MCF 10A (cell line): ENCODE data around the gene ETFDH. TPM values are rescaled to one million over a fixed set of nuclear protein-coding genes. Genes with fewer than 3 reads are reported as not detected.

ENCODE experiments used
- BruUV-seq: library from RNA; stranded (reverse); fragments of 400-500 nt; replicated peaks from 2 replicates; lab custom pipeline; 2021; lab: Mats Ljungman, UMichigan
- CTCF ChIA-PET: fragments of 300-600 bp; sonication (Branson Sonifier 250); formaldehyde crosslinking; extraction: SDS; loops from one replicate; lab custom pipeline; 2021; ENCODE audit warnings: antibody characterized with exemption, inconsistent platforms; lab: Yijun Ruan, JAX
- POLR2A ChIA-PET: fragments of 300-600, 350-650 bp; sonication (Branson Sonifier 250); formaldehyde crosslinking; extraction: SDS; loops from one replicate; lab custom pipeline; 2020; ENCODE audit warnings: antibody characterized with exemption, inconsistent platforms; lab: Yijun Ruan, JAX
- DNase-seq: peaks from one replicate; pipeline ENCODE4 v3.0.0-alpha.2; 2018; ENCODE audit not compliant: unreplicated experiment
- H3K27ac Mint-ChIP-seq: one replicate; pipeline ENCODE4 v1.8.0; 2022; ENCODE audit warnings: mild to moderate bottlenecking, low read depth, mixed read lengths; ENCODE audit not compliant: unreplicated experiment
- H3K27me3 Mint-ChIP-seq: one replicate; pipeline ENCODE4 v1.8.0; 2022; ENCODE audit warnings: mixed read lengths; ENCODE audit not compliant: insufficient read depth, unreplicated experiment
- H3K36me3 Mint-ChIP-seq: one replicate; pipeline ENCODE4 v1.8.0; 2022; ENCODE audit warnings: mild to moderate bottlenecking, moderate library complexity, mixed read lengths; ENCODE audit not compliant: insufficient read depth, unreplicated experiment
- H3K4me1 Mint-ChIP-seq: one replicate; pipeline ENCODE4 v1.8.0; 2022; ENCODE audit warnings: mixed read lengths; ENCODE audit not compliant: insufficient read depth, unreplicated experiment
- H3K4me3 Mint-ChIP-seq: one replicate; pipeline ENCODE4 v1.8.0; 2022; ENCODE audit warnings: mild to moderate bottlenecking, moderate library complexity, mixed read lengths; ENCODE audit not compliant: unreplicated experiment
- H3K9me3 Mint-ChIP-seq: one replicate; pipeline ENCODE4 v1.8.0; 2022; ENCODE audit warnings: mixed read lengths; ENCODE audit not compliant: unreplicated experiment
- CTCF ChIP-seq: fragments of 200-600 bp; IDR thresholded peaks from one replicate; pipeline ENCODE4 v1.8.0; 2022; ENCODE audit warnings: antibody characterized with exemption, mild to moderate bottlenecking; ENCODE audit not compliant: unreplicated experiment
- intact Hi-C: fragments of 100-400 bp; cut with micrococcal nuclease; formaldehyde crosslinking; loops from 2 replicates; pipeline ENCODE4 v1.14.1; 2022
- total RNA-seq: library from RNA; stranded (reverse); gene quantifications from 2 replicates; pipeline ENCODE4 v1.2.3, GENCODE V29; 2022

ETFDH gene
- total RNA-seq, 1 experiment from 2014 or later, result 19.2 TPM

- Mint-ChIP-seq H3K4me1 (no peaks in the 10 kb centered on the region), H3K27ac (no peak overlapping the region), H3K9me3 (no peaks in the 10 kb centered on the region), H3K4me3 (no peak overlapping the region), H3K36me3 (no peaks in the 10 kb centered on the region), H3K27me3 (no peaks in the 10 kb centered on the region)
- no peak for TF ChIP-seq CTCF
- ChIA-PET POLR2A (interaction anchor here (0.6 to 0.9 kb wide), 3 partner anchors 9 to 12 kb away, joined by 3 read pairs; no protein-coding TSS in a partner anchor), CTCF (interaction anchor here (0.7 to 0.9 kb wide), 2 partner anchors 11 to 45 kb away, joined by 3 to 4 read pairs; partner anchors contain the start of gene PPID)
- no TSS peak for BruUV-seq
- DNase-seq, result no peak
- intact Hi-C loops, result no loop called here
Observed at GRCh38 chr4:158678767-158679166, 6.7 kb downstream of the ETFDH start.

GRCh38 chr4:158681629-158682028, 9.5 kb downstream of the ETFDH start:
- no TSS peak for BruUV-seq
- no peaks in the 10 kb centered on the region for H3K9me3 Mint-ChIP-seq
- H3K27me3 Mint-ChIP-seq, result no peaks in the 10 kb centered on the region
- no peaks in the 10 kb centered on the region for H3K36me3 Mint-ChIP-seq
- no peak for TF ChIP-seq CTCF
- ChIA-PET CTCF (interaction anchor here (0.6 to 1.4 kb wide), 3 partner anchors 10 to 633 kb away, joined by 3 to 4 read pairs (median 4); partner anchors contain the start of gene ETFDH), POLR2A (interaction anchor here (1.0 to 1.2 kb wide), 2 partner anchors 9 to 25 kb away, joined by 3 to 7 read pairs; partner anchors contain the start of gene ETFDH)
- no peak overlapping the region for H3K4me3 Mint-ChIP-seq
- H3K4me1 Mint-ChIP-seq, result no peaks in the 10 kb centered on the region
- H3K27ac Mint-ChIP-seq, result no peak overlapping the region
- intact Hi-C loops, result no loop called here
- no peak for DNase-seq

- Mint-ChIP-seq H3K9me3 (no peaks in the 10 kb centered on the region), H3K4me1 (no peaks in the 10 kb centered on the region), H3K4me3 (no peak overlapping the region), H3K36me3 (no peaks in the 10 kb centered on the region), H3K27me3 (no peaks in the 10 kb centered on the region), H3K27ac (no peak overlapping the region)
- no TSS peak for BruUV-seq
- DNase-seq, result no peak
- ChIA-PET POLR2A (interaction anchor here (1.0 kb wide), 1 partner anchor 25 kb away, joined by 3 read pairs; no protein-coding TSS in a partner anchor), CTCF (interaction anchor here (0.6 to 1.4 kb wide), 2 partner anchors 426 to 632 kb away, joined by 4 read pairs; no protein-coding TSS in a partner anchor)
- intact Hi-C loops, result no loop called here
- no peak for TF ChIP-seq CTCF
Observed at GRCh38 chr4:158682066-158682465, 10.0 kb downstream of the ETFDH start.

GRCh38 chr4:158688813-158689212, 16.7 kb downstream of the ETFDH start:
- H3K4me1 Mint-ChIP-seq, result no peaks in the 10 kb centered on the region
- H3K4me3 Mint-ChIP-seq, result no peak overlapping the region
- CTCF ChIA-PET, result no interaction called here
- H3K36me3 Mint-ChIP-seq, result no peaks in the 10 kb centered on the region
- TF ChIP-seq CTCF, result no peak
- intact Hi-C loops, result no loop called here
- POLR2A ChIA-PET, result no interaction called here
- no TSS peak for BruUV-seq
- no peak for DNase-seq
- no peak overlapping the region for H3K27ac Mint-ChIP-seq
- no peaks in the 10 kb centered on the region for H3K27me3 Mint-ChIP-seq
- H3K9me3 Mint-ChIP-seq, result no peaks in the 10 kb centered on the region
